ENCODE data around the gene SNCA. TPM values are rescaled to one million over a fixed set of nuclear protein-coding genes. Genes with fewer than 3 reads are reported as not detected.

Gene SNCA
- polyA plus RNA-seq, 4 donors, result 0.89 to 12.7 (median 3.1) TPM

DNA sequence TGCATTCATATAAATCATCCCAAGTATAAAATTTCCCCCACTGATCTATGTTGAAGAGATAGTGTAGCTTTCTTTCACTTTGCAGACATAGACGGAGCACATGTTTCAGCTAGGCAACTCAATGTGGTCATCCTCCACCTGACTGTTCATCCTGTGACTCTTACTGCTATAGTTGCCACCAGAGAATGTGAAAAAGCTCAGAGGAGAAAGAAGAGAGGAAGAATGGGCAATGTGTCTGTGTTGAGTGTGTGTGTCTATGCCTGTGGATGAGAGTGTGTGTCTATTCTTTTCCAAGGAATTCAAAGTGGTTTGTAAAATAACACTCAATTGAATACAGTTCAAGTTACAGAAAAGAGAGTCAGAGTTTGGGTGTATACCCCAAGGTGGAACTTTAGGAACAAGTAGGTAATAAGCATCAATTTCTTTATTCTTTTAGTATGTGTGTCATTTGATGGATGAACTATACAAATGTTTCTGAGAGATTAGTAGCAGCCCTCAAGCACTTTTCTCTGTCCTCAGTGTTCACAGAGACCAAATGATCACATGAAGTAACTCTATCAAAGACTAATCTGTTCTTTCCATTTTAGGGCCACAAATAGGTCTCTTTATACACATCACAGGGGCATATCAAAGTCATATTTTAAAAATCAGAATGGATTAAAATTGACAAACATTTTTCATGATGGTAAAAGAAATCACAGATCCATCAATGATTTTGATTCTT is 2.3 kb downstream of the SNCA start:
- Histone ChIP-seq H3K9me3 (ENCODE audit: control insufficient read depth in 2 of 2, insufficient read depth in 1 of 2, low read depth in 1 of 2, low read length in 1 of 2) (no peaks in the 10 kb centered on the region), H3K4me3 (ENCODE audit: low read depth in 1 of 3, low read length in 3 of 3) (no peak overlapping the region), H3K27ac (ENCODE audit: low read depth in 1 of 3, low read length in 2 of 3) (no peak overlapping the region), H3K27me3 (ENCODE audit: control insufficient read depth in 3 of 3, insufficient read depth in 3 of 3, low read length in 3 of 3) (peaks cover 0 to 27% (median 16%) of the 10 kb centered on the region in 3 donors), H3K36me3 (ENCODE audit: control insufficient read depth in 3 of 3, insufficient read depth in 2 of 3, low read depth in 1 of 3, low read length in 3 of 3) (no peaks in the 10 kb centered on the region), H3K4me1 (ENCODE audit: control insufficient read depth in 3 of 3, insufficient read depth in 2 of 3, low read depth in 1 of 3, low read length in 2 of 3) (peaks cover 0 to 9% (median 2%) of the 10 kb centered on the region in 3 donors)
- DNase-seq (no peak), FAIRE-seq (no peak)
- WGBS, 3 donors, result 47 to 82% (median 74%) methylated on average over 1 of the region's 1 CpG

DNA sequence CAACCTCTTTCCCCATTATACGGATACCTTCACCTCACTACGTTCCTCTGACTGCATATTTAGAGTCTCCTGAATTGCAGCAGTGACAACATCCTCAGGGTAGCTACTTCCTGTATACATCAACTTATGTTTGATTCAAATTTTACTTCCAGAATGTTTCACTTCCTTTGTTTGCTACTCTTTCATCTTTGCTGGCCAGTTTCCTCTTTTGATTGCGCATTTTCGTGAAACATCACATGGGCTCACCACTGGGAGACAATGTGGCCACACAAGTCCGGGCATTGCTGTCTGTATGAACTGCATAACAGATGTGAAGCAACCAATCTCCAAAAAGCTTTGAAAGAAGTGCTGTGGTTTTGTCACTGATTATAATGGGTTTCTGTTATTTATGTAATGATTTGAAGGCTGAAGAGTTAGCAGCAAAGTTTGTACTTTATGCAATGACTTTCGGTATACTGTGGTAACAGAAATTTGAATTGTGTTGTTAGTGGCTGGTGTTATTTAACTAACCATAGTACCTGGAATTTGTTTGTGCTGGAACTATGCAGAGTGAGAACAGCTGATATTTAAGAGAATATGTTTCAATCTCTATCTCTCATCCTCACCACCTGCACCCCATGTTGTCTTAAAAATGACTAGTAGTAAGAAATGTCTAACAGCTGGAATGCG is 7.4 kb downstream of the SNCA start:
- Histone ChIP-seq H3K9me3 (ENCODE audit: control insufficient read depth in 2 of 2, insufficient read depth in 1 of 2, low read depth in 1 of 2, low read length in 1 of 2) (no peaks in the 10 kb centered on the region), H3K36me3 (ENCODE audit: control insufficient read depth in 3 of 3, insufficient read depth in 2 of 3, low read depth in 1 of 3, low read length in 3 of 3) (no peaks in the 10 kb centered on the region), H3K4me3 (ENCODE audit: low read depth in 1 of 3, low read length in 3 of 3) (no peak overlapping the region), H3K4me1 (ENCODE audit: control insufficient read depth in 3 of 3, insufficient read depth in 2 of 3, low read depth in 1 of 3, low read length in 2 of 3) (no peaks in the 10 kb centered on the region), H3K27me3 (ENCODE audit: control insufficient read depth in 3 of 3, insufficient read depth in 3 of 3, low read length in 3 of 3) (no peaks in the 10 kb centered on the region), H3K27ac (ENCODE audit: low read depth in 1 of 3, low read length in 2 of 3) (no peak overlapping the region)
- 53 to 58% (median 54%) methylated on average over 7 of the region's 7 CpGs for WGBS, 3 donors
- no peak for DNase-seq
- no peak for FAIRE-seq

DNA sequence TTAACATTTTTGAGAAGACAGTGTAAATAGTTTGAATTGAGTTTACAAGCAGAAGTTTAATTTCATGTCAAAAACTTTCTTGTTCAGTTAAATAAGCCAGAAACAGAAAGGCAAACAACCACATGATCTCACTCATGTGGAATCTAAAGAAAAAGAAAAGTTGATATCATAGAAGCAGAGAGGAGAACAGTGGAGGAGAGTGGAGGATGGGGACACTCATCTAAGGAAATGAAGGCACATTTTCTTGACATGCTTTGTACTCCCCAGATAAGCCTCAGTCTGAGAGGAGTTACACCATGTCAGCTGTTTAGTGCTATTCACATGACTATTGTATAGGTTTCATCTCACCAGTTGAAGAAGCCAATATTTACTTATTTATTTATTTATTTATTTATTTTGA is 13.5 kb downstream of the SNCA start:
- no peak overlapping the region for H3K4me3 ChIP-seq (ENCODE audit: low read depth in 1 of 3, low read length in 3 of 3)
- no peaks in the 10 kb centered on the region for H3K4me1 ChIP-seq (ENCODE audit: control insufficient read depth in 3 of 3, insufficient read depth in 2 of 3, low read depth in 1 of 3, low read length in 2 of 3)
- DNase-seq (no peak), FAIRE-seq (no peak)
- no peaks in the 10 kb centered on the region for H3K9me3 ChIP-seq (ENCODE audit: control insufficient read depth in 2 of 2, insufficient read depth in 1 of 2, low read depth in 1 of 2, low read length in 1 of 2)
- H3K36me3 ChIP-seq (ENCODE audit: control insufficient read depth in 3 of 3, insufficient read depth in 2 of 3, low read depth in 1 of 3, low read length in 3 of 3), result no peaks in the 10 kb centered on the region
- H3K27me3 ChIP-seq (ENCODE audit: control insufficient read depth in 3 of 3, insufficient read depth in 3 of 3, low read length in 3 of 3), result no peaks in the 10 kb centered on the region
- H3K27ac ChIP-seq (ENCODE audit: low read depth in 1 of 3, low read length in 2 of 3), result no peak overlapping the region

DNA sequence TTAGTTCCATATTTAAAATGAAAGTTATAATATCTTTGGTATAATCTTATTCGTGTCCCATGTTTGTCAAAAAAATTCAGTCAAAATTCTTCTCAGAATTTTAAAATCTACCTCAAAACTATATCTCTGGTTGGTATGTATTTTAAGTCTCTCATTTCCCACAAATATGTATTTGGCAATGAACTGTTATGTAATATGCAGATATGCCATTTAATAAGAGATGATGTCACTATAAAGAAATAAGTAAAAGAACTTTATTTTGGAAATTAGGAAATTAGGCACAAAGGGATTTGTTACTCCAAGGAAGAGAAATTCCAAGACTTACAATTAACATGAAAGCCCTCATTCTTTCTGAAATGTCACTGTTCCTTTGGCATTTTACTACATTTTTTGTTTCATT is 15.3 kb downstream of the SNCA start:
- no peak for DNase-seq
- H3K36me3 ChIP-seq (ENCODE audit: control insufficient read depth in 3 of 3, insufficient read depth in 2 of 3, low read depth in 1 of 3, low read length in 3 of 3), result no peaks in the 10 kb centered on the region
- no peak overlapping the region for H3K4me3 ChIP-seq (ENCODE audit: low read depth in 1 of 3, low read length in 3 of 3)
- WGBS, 3 donors, result 45 to 93% (median 87%) methylated on average over 1 of the region's 1 CpG
- H3K9me3 ChIP-seq (ENCODE audit: control insufficient read depth in 2 of 2, insufficient read depth in 1 of 2, low read depth in 1 of 2, low read length in 1 of 2), result no peaks in the 10 kb centered on the region
- H3K27me3 ChIP-seq (ENCODE audit: control insufficient read depth in 3 of 3, insufficient read depth in 3 of 3, low read length in 3 of 3), result no peaks in the 10 kb centered on the region
- no peaks in the 10 kb centered on the region for H3K4me1 ChIP-seq (ENCODE audit: control insufficient read depth in 3 of 3, insufficient read depth in 2 of 3, low read depth in 1 of 3, low read length in 2 of 3)
- H3K27ac ChIP-seq (ENCODE audit: low read depth in 1 of 3, low read length in 2 of 3), result no peak overlapping the region
- FAIRE-seq, result no peak

DNA sequence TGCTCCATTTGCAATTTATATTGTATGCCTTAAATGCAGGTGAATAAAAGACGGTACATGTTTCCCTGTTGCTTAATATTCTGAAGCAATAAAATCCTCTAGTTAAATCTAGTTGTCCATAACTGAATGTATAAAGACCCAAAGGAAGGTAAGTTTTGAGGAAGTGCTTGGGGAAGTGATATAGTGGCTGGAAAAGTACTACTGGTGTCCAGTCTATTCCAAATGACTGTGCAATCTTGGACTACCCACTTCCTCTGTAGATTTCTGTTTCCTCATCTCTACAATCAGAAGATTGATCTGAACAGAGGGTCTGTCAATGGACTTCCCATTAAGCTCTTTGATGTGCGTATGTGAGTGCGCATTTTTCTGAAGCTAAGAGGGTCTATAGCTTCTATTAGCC is 17.0 kb downstream of the SNCA start:
- Histone ChIP-seq H3K36me3 (ENCODE audit: control insufficient read depth in 3 of 3, insufficient read depth in 2 of 3, low read depth in 1 of 3, low read length in 3 of 3) (no peaks in the 10 kb centered on the region), H3K27me3 (ENCODE audit: control insufficient read depth in 3 of 3, insufficient read depth in 3 of 3, low read length in 3 of 3) (no peaks in the 10 kb centered on the region), H3K4me3 (ENCODE audit: low read depth in 1 of 3, low read length in 3 of 3) (no peak overlapping the region), H3K9me3 (ENCODE audit: control insufficient read depth in 2 of 2, insufficient read depth in 1 of 2, low read depth in 1 of 2, low read length in 1 of 2) (no peaks in the 10 kb centered on the region), H3K27ac (ENCODE audit: low read depth in 1 of 3, low read length in 2 of 3) (no peak overlapping the region), H3K4me1 (ENCODE audit: control insufficient read depth in 3 of 3, insufficient read depth in 2 of 3, low read depth in 1 of 3, low read length in 2 of 3) (no peaks in the 10 kb centered on the region)
- 80 to 93% (median 91%) methylated on average over 3 of the region's 3 CpGs for WGBS, 3 donors
- FAIRE-seq, result no peak
- DNase-seq, result no peak

DNA sequence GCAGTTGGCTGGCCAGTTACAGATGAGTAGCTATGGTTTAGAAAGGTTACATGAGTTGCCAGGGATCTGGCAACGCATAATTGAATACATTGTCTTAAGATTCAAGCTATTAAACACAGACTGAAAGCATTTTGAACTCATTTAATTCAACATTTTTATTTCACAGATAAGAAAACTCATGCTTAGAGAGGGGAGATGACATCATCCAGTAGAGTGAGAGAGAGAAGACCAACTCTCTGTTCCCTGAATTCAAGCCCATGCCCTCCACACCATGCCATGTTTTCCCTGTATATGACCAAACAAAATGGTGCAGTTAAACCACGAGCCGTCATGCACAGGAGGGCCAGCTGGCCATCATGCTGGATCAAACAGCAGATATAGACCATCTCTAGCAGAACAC is 22.6 kb downstream of the SNCA start:
- Histone ChIP-seq H3K27ac (ENCODE audit: low read depth in 1 of 3, low read length in 2 of 3) (no peak overlapping the region), H3K4me3 (ENCODE audit: low read depth in 1 of 3, low read length in 3 of 3) (no peak overlapping the region), H3K9me3 (ENCODE audit: control insufficient read depth in 2 of 2, insufficient read depth in 1 of 2, low read depth in 1 of 2, low read length in 1 of 2) (peaks cover 0 to 4% of the 10 kb centered on the region in 2 donors), H3K27me3 (ENCODE audit: control insufficient read depth in 3 of 3, insufficient read depth in 3 of 3, low read length in 3 of 3) (peaks cover 0 to 3% (median 0%) of the 10 kb centered on the region in 3 donors), H3K36me3 (ENCODE audit: control insufficient read depth in 3 of 3, insufficient read depth in 2 of 3, low read depth in 1 of 3, low read length in 3 of 3) (no peaks in the 10 kb centered on the region), H3K4me1 (ENCODE audit: control insufficient read depth in 3 of 3, insufficient read depth in 2 of 3, low read depth in 1 of 3, low read length in 2 of 3) (no peaks in the 10 kb centered on the region)
- DNase-seq (no peak), FAIRE-seq (no peak)
- 87 to 89% (median 88%) methylated on average over 3 of the region's 3 CpGs for WGBS, 3 donors

DNA sequence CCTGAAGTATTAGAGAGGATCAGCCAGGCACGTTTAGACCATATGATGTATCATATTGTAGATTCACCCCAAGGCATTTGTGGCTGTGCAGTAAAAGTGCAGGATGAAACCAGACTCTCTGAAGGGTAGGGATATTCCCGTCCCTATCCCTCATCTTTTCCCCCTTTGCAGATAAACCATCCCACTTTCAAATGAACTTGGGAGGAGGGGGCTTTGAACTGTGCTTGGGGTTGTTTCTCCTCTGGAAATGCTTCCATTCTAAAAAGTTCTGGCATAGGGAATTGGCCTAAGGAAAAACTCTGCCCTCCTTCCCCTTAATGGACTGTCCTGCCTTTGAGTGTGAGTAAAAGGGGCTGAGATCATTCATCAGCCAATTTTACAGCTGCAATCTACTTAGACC is 23.8 kb downstream of the SNCA start:
- H3K4me3 ChIP-seq (ENCODE audit: low read depth in 1 of 3, low read length in 3 of 3), result no peak overlapping the region
- no peak overlapping the region for H3K27ac ChIP-seq (ENCODE audit: low read depth in 1 of 3, low read length in 2 of 3)
- WGBS, 3 donors, result 61 to 71% (median 63%) methylated on average over 2 of the region's 2 CpGs
- H3K27me3 ChIP-seq (ENCODE audit: control insufficient read depth in 3 of 3, insufficient read depth in 3 of 3, low read length in 3 of 3), result peaks cover 0 to 3% (median 0%) of the 10 kb centered on the region in 3 donors
- FAIRE-seq (no peak), DNase-seq (no peak)
- no peaks in the 10 kb centered on the region for H3K4me1 ChIP-seq (ENCODE audit: control insufficient read depth in 3 of 3, insufficient read depth in 2 of 3, low read depth in 1 of 3, low read length in 2 of 3)
- H3K9me3 ChIP-seq (ENCODE audit: control insufficient read depth in 2 of 2, insufficient read depth in 1 of 2, low read depth in 1 of 2, low read length in 1 of 2), result peaks cover 0 to 4% of the 10 kb centered on the region in 2 donors
- no peaks in the 10 kb centered on the region for H3K36me3 ChIP-seq (ENCODE audit: control insufficient read depth in 3 of 3, insufficient read depth in 2 of 3, low read depth in 1 of 3, low read length in 3 of 3)

DNA sequence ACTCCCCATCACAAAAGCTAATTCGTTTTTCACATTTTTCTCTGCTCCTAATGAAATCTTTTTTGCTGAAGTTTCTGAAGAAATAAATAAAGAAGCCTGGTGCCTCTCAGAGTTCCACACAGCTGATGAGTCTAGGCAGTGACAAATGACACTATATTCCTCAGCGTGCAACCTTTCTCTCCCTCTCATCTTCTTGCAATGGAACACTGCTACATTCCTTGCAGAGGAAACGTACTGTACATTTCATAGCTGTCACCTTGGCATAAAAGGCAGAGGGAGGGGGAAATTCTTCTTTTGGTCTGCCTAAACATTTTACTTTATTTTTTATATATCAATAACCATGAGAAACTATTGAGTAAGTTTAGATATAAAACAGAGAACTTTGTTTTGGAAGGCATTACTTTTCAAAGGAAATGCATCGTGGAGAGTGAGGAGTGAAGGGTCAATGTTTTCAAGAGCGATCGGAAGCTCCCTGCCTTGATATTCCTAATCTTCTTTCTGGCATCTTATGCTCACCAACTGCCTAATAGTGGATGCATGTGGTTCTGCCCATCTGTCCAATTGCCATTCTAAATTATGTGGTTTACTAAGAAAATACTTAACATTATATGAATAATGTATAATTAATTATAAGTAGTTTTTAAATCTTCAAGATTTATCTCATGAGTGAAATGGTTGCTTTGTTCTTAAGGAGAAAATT is 29.4 kb downstream of the SNCA start:
- Histone ChIP-seq H3K27ac (ENCODE audit: low read depth in 1 of 3, low read length in 2 of 3) (no peak overlapping the region), H3K27me3 (ENCODE audit: control insufficient read depth in 3 of 3, insufficient read depth in 3 of 3, low read length in 3 of 3) (no peaks in the 10 kb centered on the region), H3K9me3 (ENCODE audit: control insufficient read depth in 2 of 2, insufficient read depth in 1 of 2, low read depth in 1 of 2, low read length in 1 of 2) (peaks cover 0 to 4% of the 10 kb centered on the region in 2 donors), H3K4me3 (ENCODE audit: low read depth in 1 of 3, low read length in 3 of 3) (no peak overlapping the region), H3K36me3 (ENCODE audit: control insufficient read depth in 3 of 3, insufficient read depth in 2 of 3, low read depth in 1 of 3, low read length in 3 of 3) (no peaks in the 10 kb centered on the region), H3K4me1 (ENCODE audit: control insufficient read depth in 3 of 3, insufficient read depth in 2 of 3, low read depth in 1 of 3, low read length in 2 of 3) (no peaks in the 10 kb centered on the region)
- DNase-seq, result no peak
- FAIRE-seq, result no peak
- 76 to 77% (median 77%) methylated on average over 6 of the region's 6 CpGs for WGBS, 3 donors
